SHP77 (cell line): ENCODE data around the gene PAX7.
"Not testable (repeated sequence)": the region's sequence is repeated elsewhere in the genome, so short reads cannot be mapped to it uniquely, and the experiment has no call there.

Experiments used
- DNase-seq, 2 experiments: peaks; one replicate each; lab custom pipeline; 2025; lab: John Stamatoyannopoulos, UW

The PAX7 gene

DNA sequence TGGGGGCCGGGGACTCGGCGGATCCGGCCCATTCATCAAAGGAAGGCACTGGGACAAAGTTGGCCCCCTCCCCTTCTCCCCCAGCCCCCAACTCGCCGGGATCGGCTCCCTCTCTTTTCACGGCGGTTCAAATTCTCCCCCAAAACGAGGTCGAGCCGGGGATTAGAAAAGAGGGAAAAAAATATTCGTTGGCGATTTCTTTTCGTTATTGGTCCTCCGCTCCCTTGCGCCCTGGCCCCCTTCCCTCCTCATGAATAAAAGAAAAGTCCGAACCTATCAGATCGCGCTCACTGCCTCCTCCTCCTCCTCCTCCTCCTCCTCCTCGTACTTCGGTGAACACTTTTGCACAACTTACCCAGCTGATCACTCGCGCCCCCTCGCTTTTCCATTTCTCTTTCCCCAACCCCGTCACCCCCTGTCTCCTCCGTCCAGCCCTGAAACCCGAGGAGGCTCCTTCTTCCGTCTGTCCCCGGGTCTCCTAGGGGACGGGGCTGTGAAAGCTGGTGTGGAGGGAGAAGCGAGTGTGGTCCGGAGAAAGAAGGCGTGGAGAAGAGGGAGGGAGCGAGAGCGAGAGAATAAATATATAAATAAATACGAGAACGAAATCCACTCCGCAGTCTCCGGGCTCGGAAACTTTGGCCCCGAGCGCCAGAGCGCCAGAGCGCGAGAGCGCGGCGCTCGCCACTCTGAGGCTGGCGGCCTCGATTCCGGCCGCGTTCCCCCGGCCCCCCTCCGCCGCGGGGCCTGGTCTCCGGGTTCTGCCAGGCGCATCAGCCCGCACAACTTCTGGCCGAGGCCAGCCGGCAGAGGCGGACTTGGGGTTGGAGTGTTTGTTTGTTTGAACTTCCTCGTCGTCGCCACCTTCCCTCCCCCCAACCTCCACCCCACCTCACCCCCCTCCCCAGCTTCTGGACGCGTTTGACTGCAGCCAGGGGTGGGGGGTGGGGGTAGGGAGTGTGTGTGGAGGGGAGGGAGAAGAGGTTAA is at the start of gene PAX7:
Gene PAX7, plus strand, starts transcription at position 336 of the 985 bp plus-strand sequence. CDS start 758 bp downstream, outside the sequence.
- no peak for DNase-seq

DNA sequence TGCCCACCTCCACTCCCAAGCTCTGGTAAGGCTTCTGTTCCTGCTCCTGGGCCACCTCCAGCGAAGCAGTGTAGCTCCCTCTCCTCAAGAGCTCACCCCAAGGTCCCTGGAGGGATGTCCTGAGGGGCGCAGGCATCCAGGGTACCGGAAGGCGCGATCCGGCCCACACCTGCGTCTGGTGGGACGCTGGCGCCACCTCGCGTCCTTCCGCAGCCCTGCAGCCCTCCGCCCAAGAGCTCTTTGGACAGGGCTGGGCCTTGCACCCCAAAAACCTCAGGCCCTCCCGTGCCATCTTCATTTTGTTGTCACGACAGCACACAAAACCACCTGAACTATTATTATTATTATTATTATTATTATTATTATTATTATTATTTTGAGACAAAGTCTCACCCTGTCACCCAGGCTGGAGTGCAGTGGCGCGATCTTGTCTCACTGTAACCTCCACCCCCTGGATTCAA is 49.2 kb upstream of the PAX7 start:
- no peak for DNase-seq

DNA sequence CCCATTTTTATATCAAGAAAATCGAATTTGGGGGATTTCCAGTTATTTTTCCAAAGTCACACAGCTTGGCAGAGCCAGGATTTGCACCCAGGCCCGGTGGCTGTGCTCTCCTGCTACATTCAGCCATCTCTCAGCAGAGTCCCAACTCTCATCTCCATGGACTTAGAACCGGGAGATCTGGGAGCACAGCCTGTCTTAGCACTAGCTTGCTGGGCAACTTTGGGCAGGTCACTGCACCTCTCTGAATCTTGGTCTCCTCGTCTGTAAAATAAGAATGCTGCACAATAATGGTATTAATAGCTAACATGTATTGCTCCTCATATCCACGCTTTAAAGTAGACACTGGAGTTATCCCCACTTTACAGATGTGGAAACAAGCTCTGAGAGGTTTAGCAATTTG is 47.8 kb upstream of the PAX7 start:
- DNase-seq, result no peak

DNA sequence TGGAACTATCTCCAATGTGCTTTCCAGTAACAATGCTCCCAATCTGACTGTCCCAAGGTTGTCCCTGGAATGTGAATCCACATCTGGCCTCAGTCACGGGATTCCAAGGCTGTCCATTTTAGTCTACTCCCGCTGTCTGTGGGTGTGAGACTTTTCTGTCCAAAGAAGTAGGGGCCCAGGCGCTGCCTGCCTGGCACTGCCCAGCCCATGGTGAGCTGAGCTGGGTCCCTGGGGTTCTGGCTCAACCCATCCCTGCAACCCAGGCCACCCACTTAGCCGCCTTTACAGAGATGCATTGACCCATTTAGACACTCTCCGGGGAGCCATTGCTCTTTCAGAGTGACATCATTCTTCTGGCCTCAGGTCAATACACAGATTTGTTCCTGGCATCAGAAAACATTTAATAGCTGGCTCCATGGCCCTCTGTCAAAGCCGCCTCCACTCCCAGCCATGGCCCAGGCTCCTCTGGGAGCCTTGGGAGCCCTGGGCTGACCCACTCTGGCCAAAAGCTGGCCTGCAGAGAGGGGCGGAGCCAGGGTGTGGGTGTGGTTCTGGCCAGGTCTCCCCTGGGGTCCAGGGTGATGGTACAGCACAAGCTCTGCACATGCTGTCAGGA is 47.2 kb upstream of the PAX7 start:
- no peak for DNase-seq

DNA sequence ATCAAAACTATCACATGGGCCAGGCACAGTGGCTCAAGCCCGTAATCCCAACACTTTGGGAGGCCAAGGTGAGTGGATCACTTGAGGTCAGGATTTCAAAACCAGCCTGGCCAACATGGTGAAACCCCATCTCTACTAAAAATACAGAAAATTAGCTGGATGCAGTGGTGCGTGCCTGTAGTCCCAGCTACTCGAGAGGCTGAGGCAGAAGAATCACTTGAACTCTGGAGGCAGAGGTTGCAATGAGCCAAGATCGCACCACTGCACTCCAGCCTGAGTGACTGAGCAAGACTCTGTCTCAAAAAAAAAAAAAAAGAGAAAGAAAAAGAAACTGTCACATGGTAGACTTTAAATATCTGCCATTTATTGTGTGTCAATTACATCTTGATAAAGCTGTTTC is 44.6 kb upstream of the PAX7 start:
- not testable (repeated sequence) for DNase-seq

DNA sequence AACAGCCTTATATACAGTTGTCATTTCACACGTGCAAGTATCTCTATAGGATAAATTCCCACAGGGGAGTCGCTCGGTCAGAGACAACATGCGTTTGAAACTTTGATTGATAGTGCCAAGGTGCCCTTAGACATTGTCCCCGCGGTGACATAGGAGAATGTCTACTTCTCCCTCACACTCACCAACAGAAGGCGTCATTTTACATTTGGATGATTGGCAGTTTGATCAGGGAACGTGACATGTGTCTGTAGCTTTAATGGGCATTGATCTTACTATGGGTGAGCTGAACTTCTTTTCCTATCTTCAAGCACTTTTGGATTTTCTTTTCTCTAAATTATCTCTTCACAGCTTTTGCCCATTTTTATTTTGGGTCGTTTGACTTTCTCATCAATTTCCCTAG is 42.6 kb upstream of the PAX7 start:
- no peak for DNase-seq

DNA sequence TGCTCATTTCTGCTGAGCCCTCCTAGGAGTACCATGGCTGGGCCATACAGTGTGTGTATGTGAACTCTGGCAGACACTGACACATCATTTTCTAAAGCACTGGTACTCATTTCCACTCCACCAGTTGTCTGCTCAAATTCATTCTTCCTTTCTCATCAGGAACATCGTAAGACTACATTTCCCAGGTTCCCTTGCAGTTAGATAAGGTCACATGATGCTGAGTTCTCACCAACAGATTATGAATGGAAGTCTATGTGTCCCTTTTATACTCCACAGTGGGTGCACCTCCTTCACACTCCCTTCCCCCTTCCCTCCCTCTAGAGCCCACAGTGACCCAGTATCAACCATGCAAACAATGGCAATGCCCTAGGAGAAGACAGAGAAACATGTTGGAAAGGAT is 38.3 kb upstream of the PAX7 start:
- no peak for DNase-seq

DNA sequence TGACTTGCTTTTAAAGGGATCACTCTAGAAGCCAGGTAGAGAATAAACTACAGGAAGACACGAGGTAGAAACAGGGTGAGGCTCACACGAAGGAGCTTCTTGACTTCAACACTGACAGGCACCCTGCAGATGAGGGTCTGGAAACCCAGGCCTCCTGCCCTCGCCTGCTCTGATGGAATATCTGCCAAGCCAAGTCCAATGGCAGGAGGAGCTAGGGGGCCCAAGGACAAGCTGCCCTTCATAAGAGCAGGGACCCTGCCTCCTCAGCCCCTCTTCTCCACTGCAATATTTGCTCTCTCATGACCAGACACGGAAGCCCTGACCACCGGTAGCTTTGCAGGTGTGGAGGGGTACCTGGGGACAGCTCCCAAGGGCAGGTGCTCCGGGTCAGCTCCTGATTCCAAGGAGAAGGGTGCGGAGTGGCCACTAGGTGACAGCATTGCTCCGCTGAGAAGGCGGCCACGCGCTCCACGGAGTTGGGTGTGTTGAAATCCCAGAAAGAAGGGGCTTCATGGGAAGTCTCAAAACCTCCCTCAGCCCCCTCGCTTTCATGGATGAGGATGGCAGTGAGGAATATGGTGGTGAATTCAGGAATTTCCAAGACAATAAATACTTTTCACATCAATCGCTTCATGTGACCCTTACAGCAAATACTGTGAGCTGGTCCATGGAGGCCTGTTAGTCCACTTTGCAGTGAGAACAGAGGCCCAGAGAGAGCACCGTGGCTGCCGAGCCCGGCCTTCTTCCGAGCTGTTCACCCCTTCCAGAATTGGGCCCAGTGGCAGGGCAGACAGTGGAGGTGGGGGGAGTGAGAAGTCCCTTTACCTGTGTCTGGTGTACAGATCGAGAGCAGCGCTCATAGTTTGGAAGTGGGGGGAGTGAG is 33.2 kb upstream of the PAX7 start:
- DNase-seq, result peak; percentile 22

DNA sequence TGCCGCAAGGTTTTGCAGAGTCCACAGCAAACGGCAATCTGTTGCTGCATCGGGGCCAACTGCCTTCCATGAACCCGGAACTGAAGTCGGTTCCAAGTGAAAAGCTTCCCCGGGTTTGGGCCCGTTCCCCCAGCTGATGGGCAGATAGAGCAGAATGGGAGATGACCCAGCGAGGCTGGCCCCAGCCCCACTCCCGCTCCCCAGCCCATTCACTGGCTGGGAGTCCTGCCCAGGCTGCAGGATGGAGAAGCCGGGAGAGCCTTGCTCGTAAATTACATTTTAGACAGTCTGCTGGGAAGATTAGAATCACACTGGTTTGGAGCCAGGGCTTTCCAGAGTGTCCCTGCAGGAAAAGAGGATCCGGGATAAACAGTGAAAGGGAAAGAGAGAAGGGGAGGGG is 31.6 kb upstream of the PAX7 start:
- no peak for DNase-seq

DNA sequence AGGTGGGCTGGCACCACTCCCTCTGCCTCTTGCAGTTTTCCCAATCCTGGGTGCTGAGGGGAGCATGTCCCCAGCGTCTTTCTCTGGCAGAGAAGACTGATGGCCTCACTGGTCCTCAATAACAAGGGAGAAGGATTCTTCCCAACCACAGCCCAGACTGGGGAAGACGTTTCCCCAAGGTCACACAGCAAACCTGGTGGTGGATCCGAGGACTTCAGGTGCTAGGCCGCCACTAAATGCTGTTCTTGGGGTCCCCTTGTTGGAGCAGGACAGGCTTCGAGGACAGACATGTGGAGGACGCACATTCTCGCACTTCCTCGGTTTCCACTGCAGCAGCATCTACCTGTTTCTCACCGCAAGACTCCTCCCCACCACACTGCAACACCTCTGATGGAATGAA is 30.9 kb upstream of the PAX7 start:
- DNase-seq, result no peak

DNA sequence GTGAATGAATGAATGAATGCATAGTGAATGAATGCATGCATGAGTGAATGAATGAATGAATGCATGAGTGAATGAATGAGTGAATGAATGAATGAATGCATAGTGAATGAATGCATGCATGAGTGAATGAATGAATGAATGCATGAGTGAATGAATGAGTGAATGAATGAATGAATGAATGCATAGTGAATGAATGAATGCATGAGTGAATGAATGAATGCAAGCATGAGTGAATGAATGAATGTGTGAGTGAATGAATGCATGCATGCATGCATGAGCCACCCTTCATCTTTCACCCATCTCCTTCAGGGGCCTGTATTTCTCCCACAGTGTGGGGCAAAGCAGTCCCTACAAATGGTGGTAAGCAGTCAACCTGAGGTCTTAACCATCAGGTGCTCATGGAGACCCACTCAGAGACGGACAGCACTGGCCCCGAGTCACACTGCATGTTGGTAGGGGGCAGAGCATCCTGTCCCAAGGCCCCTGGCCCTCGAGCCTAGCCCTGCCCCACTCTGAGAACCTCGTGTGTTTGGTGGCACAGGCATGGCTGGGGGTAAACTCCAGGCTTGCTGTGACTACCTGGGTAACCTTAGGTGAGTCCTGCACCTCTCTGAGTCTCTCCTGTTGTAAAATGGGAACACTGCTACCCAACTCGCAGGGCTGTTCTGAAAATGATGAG is 28.0 kb upstream of the PAX7 start:
- DNase-seq, result no peak

DNA sequence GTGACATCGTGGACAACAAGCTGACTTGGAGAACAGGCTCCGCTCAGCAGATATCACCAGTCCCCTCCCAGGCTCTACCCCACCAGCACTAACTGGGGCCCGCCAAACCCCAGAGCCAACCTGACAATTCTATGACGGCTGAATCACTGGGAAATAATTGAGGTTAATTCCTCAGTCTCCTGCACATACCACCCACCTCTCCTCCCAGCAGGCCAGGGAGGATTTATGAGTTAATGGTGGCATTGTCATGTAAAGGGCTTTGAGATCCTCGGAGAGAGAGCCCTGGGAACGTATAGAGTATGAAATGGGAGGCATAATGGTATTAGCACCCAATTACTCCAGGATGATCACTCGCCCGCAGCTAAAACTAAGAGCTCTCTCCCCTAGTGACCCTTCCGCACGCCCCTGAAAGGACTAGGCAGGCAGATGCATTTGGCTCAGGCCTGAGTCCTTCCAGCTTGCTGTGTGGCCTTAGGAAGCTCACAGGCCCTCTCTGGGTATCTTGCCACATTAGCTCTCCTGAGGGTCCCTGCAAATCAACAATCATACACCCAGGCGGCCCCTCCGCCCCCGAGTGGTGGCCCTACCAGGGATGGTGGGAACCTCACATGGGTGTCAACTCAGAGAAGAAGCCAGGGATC is 27.3 kb upstream of the PAX7 start:
- DNase-seq, result no peak

DNA sequence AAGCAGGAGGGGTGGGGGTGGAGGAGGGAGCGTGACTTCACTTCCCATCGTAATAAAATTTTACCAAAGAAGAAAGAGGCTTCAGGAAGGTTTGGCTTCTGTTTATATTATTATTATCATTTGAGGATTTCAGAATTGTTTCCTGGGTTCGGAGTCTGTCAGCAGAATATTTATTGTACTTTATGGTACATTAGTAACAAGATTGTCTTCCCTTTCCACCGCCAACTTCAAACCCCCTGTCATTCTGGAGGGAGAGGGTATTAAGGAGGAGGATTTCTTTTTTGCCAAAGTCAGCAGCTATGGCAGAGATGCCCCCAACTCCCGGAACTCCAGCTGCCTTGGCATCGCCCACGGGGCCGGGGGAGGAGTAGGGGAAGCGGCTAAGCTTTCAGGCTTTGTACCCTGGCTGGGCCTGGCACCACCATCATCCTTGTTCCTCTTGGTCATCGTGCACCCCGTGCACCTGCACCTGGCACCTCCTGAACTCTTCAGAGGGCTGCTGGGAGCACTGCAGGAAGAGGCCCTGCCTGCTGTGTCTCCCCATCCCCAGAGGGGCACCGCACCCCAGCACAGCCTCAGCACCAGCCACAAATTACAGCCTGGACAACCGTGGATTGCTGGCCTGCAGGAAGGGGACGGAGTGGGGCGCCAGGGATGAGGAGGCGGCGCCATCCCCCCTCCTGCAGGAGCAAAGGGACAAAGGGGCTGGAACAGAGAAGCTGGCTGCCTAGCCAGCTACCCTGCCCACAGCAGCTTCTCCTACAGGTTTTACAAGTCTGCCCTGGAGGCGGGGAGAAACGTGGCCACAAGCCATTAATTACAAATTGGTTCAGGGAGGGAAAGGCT is 24.0 kb upstream of the PAX7 start:
- DNase-seq, result no peak

DNA sequence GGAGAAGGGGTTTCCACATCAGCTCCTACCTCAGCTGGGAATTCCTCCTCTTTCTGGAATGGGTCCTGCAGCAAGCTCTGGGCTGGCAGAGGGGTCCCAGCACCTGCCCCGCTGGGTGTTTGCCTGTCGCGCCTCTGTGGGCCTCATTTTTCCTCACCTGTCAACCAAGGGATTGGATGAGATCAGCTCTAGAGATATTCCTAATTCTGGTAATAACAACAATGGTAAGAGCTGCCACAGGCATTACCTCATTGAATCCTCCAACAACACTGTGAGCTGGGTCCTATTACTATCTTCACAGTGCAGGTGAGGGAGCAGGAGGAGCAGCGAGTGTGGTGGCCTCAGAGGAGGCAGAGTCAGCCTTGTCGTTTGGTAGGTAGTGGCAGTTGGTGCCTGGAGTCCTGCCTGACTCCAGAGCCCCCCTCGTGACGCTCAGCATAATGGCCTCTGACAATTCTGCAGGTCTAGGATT is 23.3 kb upstream of the PAX7 start:
- DNase-seq, result no peak

DNA sequence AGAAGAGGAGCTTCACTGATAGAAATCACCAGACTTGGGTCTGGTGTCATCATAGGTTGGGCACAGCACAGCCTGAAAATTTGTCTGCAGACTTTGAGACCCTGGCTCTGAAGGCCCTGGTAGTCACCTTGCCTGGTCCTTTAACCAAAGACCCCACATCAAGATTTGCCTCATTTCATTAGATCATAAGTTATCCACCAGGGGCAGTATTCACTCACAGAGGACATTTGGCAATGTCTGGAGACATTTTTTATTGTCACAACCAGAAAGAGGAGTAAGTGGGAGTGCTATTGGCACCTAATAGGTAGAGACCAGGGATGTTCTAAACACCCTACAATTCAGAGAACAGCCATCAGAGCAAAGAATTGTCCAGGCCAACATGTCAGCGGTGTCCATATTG is 22.1 kb upstream of the PAX7 start:
- no peak for DNase-seq

DNA sequence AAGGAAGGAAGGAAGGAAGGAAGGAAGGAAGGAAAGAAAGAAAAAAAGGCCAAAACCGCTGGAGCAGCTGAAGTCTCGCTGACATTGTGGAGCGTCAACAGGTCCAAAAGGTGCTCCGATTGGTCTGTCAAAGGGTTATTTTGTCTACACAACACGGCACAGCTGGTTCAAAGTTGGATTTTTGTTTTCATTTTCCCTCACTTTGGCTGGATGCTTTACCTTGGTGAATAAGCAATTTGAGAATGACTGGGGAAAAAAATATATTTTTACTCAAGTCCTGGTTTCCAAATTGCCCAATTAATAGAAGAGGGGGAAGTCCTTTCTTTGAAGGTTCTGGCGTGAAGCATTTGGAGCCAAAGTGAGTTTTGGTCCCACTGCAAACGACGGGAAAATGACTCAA is 19.3 kb upstream of the PAX7 start:
- no peak for DNase-seq

DNA sequence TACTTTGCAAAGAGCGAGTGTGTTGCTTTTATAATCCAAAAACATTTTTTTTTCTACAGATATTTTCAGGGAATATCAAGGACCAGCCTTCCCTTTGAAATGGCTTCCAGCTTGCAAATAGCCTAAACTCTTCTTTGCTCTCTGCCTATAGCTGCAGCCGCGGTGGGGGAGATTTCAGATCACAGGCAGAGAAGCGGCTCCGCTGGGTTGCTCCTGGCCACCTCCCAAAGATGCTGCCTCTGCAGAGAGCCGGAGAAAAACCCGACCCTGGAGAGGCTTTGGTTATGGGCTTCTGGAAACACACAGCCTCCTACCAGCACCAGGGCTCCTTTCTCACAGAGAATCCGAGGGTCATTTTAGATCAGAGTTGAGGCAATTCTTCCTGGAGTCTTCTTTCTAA is 18.6 kb upstream of the PAX7 start:
- no peak for DNase-seq

DNA sequence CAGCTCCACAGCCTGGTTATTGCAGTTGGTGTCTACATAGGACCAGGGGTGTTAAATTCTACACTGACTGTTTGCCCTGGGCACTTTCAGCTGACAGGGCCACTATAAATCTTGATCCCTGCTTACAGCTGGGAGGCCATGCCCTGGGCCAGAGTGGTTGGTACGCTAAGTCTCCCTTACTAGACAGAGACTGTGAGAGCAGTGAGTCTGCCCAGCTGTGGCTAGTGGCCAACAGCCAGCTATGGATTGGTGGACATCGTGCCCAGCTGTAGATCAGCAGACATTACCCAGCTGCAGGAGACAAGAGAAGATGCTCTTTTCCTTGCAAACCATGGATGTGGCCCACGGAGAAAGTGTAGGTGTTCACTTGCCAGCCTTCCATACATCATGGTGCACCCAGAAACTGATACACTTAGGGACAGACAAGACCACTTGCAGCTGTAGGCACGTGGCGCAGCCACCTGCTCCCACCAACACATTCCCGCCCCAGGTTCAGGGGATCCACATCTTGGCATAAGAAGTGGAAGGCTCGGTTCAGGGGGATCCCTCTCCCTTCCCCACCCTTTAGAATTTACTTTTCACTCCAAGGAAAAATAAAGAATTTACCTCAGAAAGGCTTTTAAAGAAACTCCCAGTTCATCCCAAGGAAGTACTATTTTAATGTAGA is 16.4 kb upstream of the PAX7 start:
- no peak for DNase-seq
